Measurements from ENCODE around the gene DDIT3. TPM values are rescaled to one million over a fixed set of nuclear protein-coding genes. Genes with fewer than 3 reads are reported as not detected.

The DDIT3 gene
- polyA plus RNA-seq, 1 experiment, result 64.9 TPM

GRCh38 chr12:57467212-57467874, 53.0 kb downstream of the DDIT3 start:
- peaks cover 5% of the 10 kb centered on the region for H3K27me3 ChIP-seq (ENCODE audit: control insufficient read depth, insufficient read depth, low read length)
- H3K27ac ChIP-seq (ENCODE audit: low read depth, low read length), result no peak overlapping the region
- H3K9me3 ChIP-seq (ENCODE audit: control insufficient read depth, insufficient read depth, low read length), result no peaks in the 10 kb centered on the region
- ChIA-PET CTCF (interaction anchor here (1.7 to 3.2 kb wide), 3 partner anchors 8 to 14 kb away, joined by 4 to 14 read pairs (median 4); partner anchors contain the start of gene GLI1), POLR2A (no interaction called here)
- no peak overlapping the region for H3K4me3 ChIP-seq (ENCODE audit: low read depth, low read length)
- TF ChIP-seq CTCF (IDR thresholded peaks at IDR 0.05; ENCODE audit: low read depth, low read length), result no peak
- no peak for DNase-seq (ENCODE audit: low read depth, low spot score)

Small RNA genes lying within 50 kb of the gene (small RNA-seq; reads per million reads assigned to genes)
- not detected for gene MIR616 (ENCODE audit: insufficient read length, low read depth)

Other genes starting within 250 kb of the DDIT3 start
- gene R3HDM2, start 89.5 kb downstream of the DDIT3 start, polyA plus RNA-seq (2011; rRNA removed), result 19.3 and 20.0 TPM in 2 replicates
- gene INHBC, start 85.7 kb downstream of the DDIT3 start, polyA plus RNA-seq (2011; rRNA removed), result not detected in 2 replicates
- 10.8 TPM in 2 replicates for gene INHBE, start 65.2 kb downstream of the DDIT3 start, polyA plus RNA-seq (2011; rRNA removed)
- 8.3 and 9.7 TPM in 2 replicates for gene GLI1, start 60.7 kb downstream of the DDIT3 start, polyA plus RNA-seq (2011; rRNA removed)
- gene ARHGAP9, start 40.6 kb downstream of the DDIT3 start, polyA plus RNA-seq (2011; rRNA removed), result 1.2 TPM in 2 replicates
- gene MARS1, start 32.4 kb downstream of the DDIT3 start, polyA plus RNA-seq (2011; rRNA removed), result 236 and 252 TPM in 2 replicates
- 3.3 and 4.9 TPM in 2 replicates for gene MBD6, start 2.3 kb upstream of the DDIT3 start, polyA plus RNA-seq (2011; rRNA removed)
- 146 and 160 TPM in 2 replicates for gene DCTN2, start 26.7 kb upstream of the DDIT3 start, polyA plus RNA-seq (2011; rRNA removed)
- gene KIF5A, start 29.5 kb upstream of the DDIT3 start, polyA plus RNA-seq (2011; rRNA removed), result 0.38 and 0.45 TPM in 2 replicates
- gene PIP4K2C, start 70.7 kb upstream of the DDIT3 start, polyA plus RNA-seq (2011; rRNA removed), result 29.7 and 33.1 TPM in 2 replicates
- gene DTX3, start 84.3 kb upstream of the DDIT3 start, polyA plus RNA-seq (2011; rRNA removed), result 24.8 and 32.0 TPM in 2 replicates
- gene ARHGEF25, start 90.9 kb upstream of the DDIT3 start, polyA plus RNA-seq (2011; rRNA removed), result 23.4 and 26.0 TPM in 2 replicates
- 1.8 and 2.5 TPM in 2 replicates for gene B4GALNT1, start 112.7 kb upstream of the DDIT3 start, polyA plus RNA-seq (2011; rRNA removed)
- gene OS9, start 173.6 kb upstream of the DDIT3 start, polyA plus RNA-seq (2011; rRNA removed), result 309 and 310 TPM in 2 replicates
- 0.02 and 0.06 TPM in 2 replicates for gene AGAP2, start 218.2 kb upstream of the DDIT3 start, polyA plus RNA-seq (2011; rRNA removed)
- 32.7 and 45.9 TPM in 2 replicates for gene TSPAN31, start 224.5 kb upstream of the DDIT3 start, polyA plus RNA-seq (2011; rRNA removed)
- 251 and 288 TPM in 2 replicates for gene CDK4, start 231.8 kb upstream of the DDIT3 start, polyA plus RNA-seq (2011; rRNA removed)
- gene MARCHF9, start 234.6 kb upstream of the DDIT3 start, polyA plus RNA-seq (2011; rRNA removed), result 3.6 and 3.7 TPM in 2 replicates
- 0.22 and 0.29 TPM in 2 replicates for gene CYP27B1, start 246.6 kb upstream of the DDIT3 start, polyA plus RNA-seq (2011; rRNA removed)